B cell (primary cell): Measurements from ENCODE around the gene CFL1. TPM values are rescaled to one million over a fixed set of nuclear protein-coding genes. Genes with fewer than 3 reads are reported as not detected.

Experiments used
- ATAC-seq: fragments of 200-7000 bp; cut with Tn5 transposase; one replicate; pipeline ENCODE4 v1.10.0; 2021; ENCODE audit warnings: low read depth, mild to moderate bottlenecking, moderate number of reproducible peaks, moderate library complexity
- CTCF ChIA-PET: fragments of 350-600 bp; sonication (Branson Sonifier 250); formaldehyde crosslinking; loops from one replicate; lab custom pipeline; 2021; ENCODE audit warnings: antibody characterized with exemption, inconsistent platforms; lab: Charles Lee
- POLR2A ChIA-PET: fragments of 350-600 bp; sonication (Branson Sonifier 250); formaldehyde crosslinking; loops from one replicate; lab custom pipeline; 2021; ENCODE audit warnings: antibody characterized with exemption; lab: Charles Lee
- DNase-seq: peaks from one replicate; pipeline ENCODE4 v3.0.0; 2013
- H2AFZ ChIP-seq: 2 replicates; pipeline ENCODE4 v1.6.1; 2012; ENCODE audit warnings: mild to moderate bottlenecking, low read depth, low read length; ENCODE audit not compliant: insufficient read depth, poor library complexity, severe bottlenecking
- H3K27ac ChIP-seq, 2 donors: 1 replicate in 1 of 2; 2 replicates in 1 of 2; pipeline ENCODE4 v1.5.1; 2012 to 2013; ENCODE audit warnings: low read length in 2 of 2, mild to moderate bottlenecking in 2 of 2, moderate library complexity in 1 of 2
- H3K27me3 ChIP-seq, 4 experiments: fragments of 200-600 bp in 1 of 4; sonication (generic) in 1 of 4; replicated peaks in 1 of 4; 1 replicate in 2 of 4; 2 replicates in 2 of 4; pipeline versions ENCODE4 v1.6.1 to v1.7.0; 2013 to 2016; ENCODE audit warnings: low read length in 3 of 4, mild to moderate bottlenecking in 2 of 4, mixed read lengths in 1 of 4, moderate library complexity in 1 of 4; ENCODE audit not compliant: insufficient read depth in 4 of 4, control insufficient read depth in 3 of 4; ENCODE audit errors: control extremely low read depth in 1 of 4
- H3K36me3 ChIP-seq, 2 experiments: replicated peaks in 1 of 2; 1 replicate in 1 of 2; 2 replicates in 1 of 2; pipeline versions ENCODE4 v1.6.1 to v1.7.1; 2013; ENCODE audit warnings: low read length in 1 of 2; ENCODE audit not compliant: insufficient read depth in 2 of 2, control insufficient read depth in 1 of 2; ENCODE audit errors: control extremely low read depth in 1 of 2, extremely low read depth in 1 of 2
- H3K4me1 ChIP-seq, 2 donors: fragments of 200-600 bp in 1 of 2; sonication (generic) in 1 of 2; 1 replicate in 1 of 2; 2 replicates in 1 of 2; pipeline versions ENCODE4 v1.5.1 to v1.6.1; 2013 to 2017; ENCODE audit warnings: low read length in 2 of 2; ENCODE audit not compliant: control insufficient read depth in 2 of 2, insufficient read depth in 2 of 2
- H3K4me2 ChIP-seq: replicated peaks from 2 replicates; pipeline ENCODE3; 2012; ENCODE audit warnings: mild to moderate bottlenecking, low read depth, low read length; ENCODE audit not compliant: poor library complexity, severe bottlenecking
- H3K4me3 ChIP-seq, 5 experiments: fragments of 200-600 bp in 1 of 5; sonication (generic) in 1 of 5; 1 replicate in 3 of 5; 2 replicates in 2 of 5; pipeline versions ENCODE4 v1.5.1 to v1.7.0; 2011 to 2016; ENCODE audit warnings: low read length in 4 of 5, mild to moderate bottlenecking in 4 of 5, low read depth in 2 of 5, control low read depth in 1 of 5, moderate library complexity in 1 of 5; ENCODE audit not compliant: insufficient read depth in 1 of 5; ENCODE audit errors: control extremely low read depth in 1 of 5, extremely low read depth in 1 of 5
- H3K79me2 ChIP-seq: fragments of 200-600 bp; sonication (generic); one replicate; pipeline ENCODE4 v1.6.0; 2016; ENCODE audit warnings: low read length; ENCODE audit not compliant: control insufficient read depth, insufficient read depth
- H3K9ac ChIP-seq: fragments of 200-600 bp; sonication (generic); 2 replicates; pipeline ENCODE4 v1.6.1; 2017; ENCODE audit warnings: mild to moderate bottlenecking, low read length, moderate library complexity
- H3K9me3 ChIP-seq, 3 donors: one replicate each; pipeline versions ENCODE4 v1.6.1 to v1.7.1; 2013; ENCODE audit warnings: low read length in 2 of 3; ENCODE audit not compliant: control insufficient read depth in 2 of 3, insufficient read depth in 1 of 3; ENCODE audit errors: control extremely low read depth in 1 of 3
- H4K20me1 ChIP-seq: 2 replicates; pipeline ENCODE4 v1.6.0; 2012; ENCODE audit warnings: mild to moderate bottlenecking, low read length; ENCODE audit not compliant: insufficient read depth, control insufficient read depth, poor library complexity, severe bottlenecking
- H3K27ac Mint-ChIP-seq: one replicate; pipeline ENCODE4 v1.8.0; 2021; ENCODE audit warnings: mixed read lengths
- H3K27me3 Mint-ChIP-seq: one replicate; pipeline ENCODE4 v1.8.0; 2021; ENCODE audit warnings: mixed read lengths
- H3K4me1 Mint-ChIP-seq: one replicate; pipeline ENCODE4 v1.8.0; 2021; ENCODE audit warnings: mixed read lengths
- H3K4me3 Mint-ChIP-seq: one replicate; pipeline ENCODE4 v1.8.0; 2021; ENCODE audit warnings: mixed read lengths
- H3K9me3 Mint-ChIP-seq: one replicate; pipeline ENCODE4 v1.8.0; 2022; ENCODE audit warnings: mixed read lengths; ENCODE audit not compliant: insufficient read depth
- CTCF ChIP-seq: fragments of 200-600 bp; IDR thresholded peaks from one replicate; pipeline ENCODE4 v1.8.0; 2022; ENCODE audit warnings: antibody characterized with exemption, mild to moderate bottlenecking
- EZH2 ChIP-seq: IDR thresholded peaks from 2 replicates; pipeline ENCODE4 v1.6.1; 2012; ENCODE audit warnings: borderline replicate concordance, low read depth, mild to moderate bottlenecking, moderate library complexity, low read length; ENCODE audit not compliant: insufficient read depth, poor library complexity, severe bottlenecking
- WGBS: methylation state at CpG from one replicate; pipeline ENCODE4 v1.1.5; 2013; ENCODE audit warnings: missing lambda C conversion rate; ENCODE audit not compliant: insufficient coverage; 5-methylcytosine and 5-hydroxymethylcytosine counted together
- intact Hi-C: fragments of 100-400 bp; cut with micrococcal nuclease; formaldehyde crosslinking; loops from one replicate; pipeline ENCODE4 v1.10.0; 2022
- polyA plus RNA-seq: library from polyadenylated mRNA; depleted of rRNA; stranded (reverse); fragments of >200 nt; gene quantifications from 2 replicates; pipeline ENCODE4 v1.2.3, GENCODE V29; 2012
- total RNA-seq, 2 donors: library from RNA; stranded (reverse); fragments of 120-200 nt in 1 of 2; gene quantifications; 1 replicate in 1 of 2; 2 replicates in 1 of 2; pipeline versions ENCODE4 v1.2.3 to v1.2.4, GENCODE V29; 2013 to 2022

The CFL1 gene
- total and polyA plus RNA-seq, 2 donors (not counting 1 experiment from before 2014, with no cell fraction given), result 455 to 990 TPM

- no peaks in the 10 kb centered on the region for H3K9me3 Mint-ChIP-seq
- WGBS, result 96% methylated on average over 10 of the region's 21 CpGs
- peaks cover 18% of the 10 kb centered on the region for H3K4me1 Mint-ChIP-seq
- H3K36me3 ChIP-seq, result peaks cover 0 to 47% of the 10 kb centered on the region in 2 experiments
- peaks cover 7 to 19% of the 10 kb centered on the region in 2 donors for H3K4me1 ChIP-seq
- H3K79me2 ChIP-seq, result peaks cover 19% of the 10 kb centered on the region
- CTCF ChIA-PET, result interaction anchor here (0.7 to 7.0 kb wide), 2 partner anchors 21 to 97 kb away, joined by 6 to 65 read pairs; partner anchors contain the start of genes CCDC85B and FIBP
- no peak overlapping the region for H3K9ac ChIP-seq
- no peak overlapping the region for H3K27ac Mint-ChIP-seq
- H3K27me3 ChIP-seq, result no peaks in the 10 kb centered on the region
- ATAC-seq (no peak), DNase-seq (no peak)
- no peak overlapping the region for H3K4me2 ChIP-seq
- H3K27me3 Mint-ChIP-seq, result no peaks in the 10 kb centered on the region
- intact Hi-C loops, result no loop called here
- no peak overlapping the region for H3K4me3 ChIP-seq
- no peaks in the 10 kb centered on the region for H3K9me3 ChIP-seq
- POLR2A ChIA-PET, result interaction anchor here (0.6 kb wide), 2 partner anchors 14 to 769 kb away, joined by 3 to 4 read pairs; no protein-coding TSS in a partner anchor
- no peak overlapping the region for H3K4me3 Mint-ChIP-seq
- H4K20me1 ChIP-seq, result peaks cover 32% of the 10 kb centered on the region
- no peak overlapping the region for H2AFZ ChIP-seq
- no peak overlapping the region for H3K27ac ChIP-seq
- TF ChIP-seq EZH2 (no peak), CTCF (no peak)
Observed at GRCh38 chr11:65866509-65867283, 8.7 kb upstream of the CFL1 start.
